ENCODE results near the gene CDH5.

The CDH5 gene

DNA sequence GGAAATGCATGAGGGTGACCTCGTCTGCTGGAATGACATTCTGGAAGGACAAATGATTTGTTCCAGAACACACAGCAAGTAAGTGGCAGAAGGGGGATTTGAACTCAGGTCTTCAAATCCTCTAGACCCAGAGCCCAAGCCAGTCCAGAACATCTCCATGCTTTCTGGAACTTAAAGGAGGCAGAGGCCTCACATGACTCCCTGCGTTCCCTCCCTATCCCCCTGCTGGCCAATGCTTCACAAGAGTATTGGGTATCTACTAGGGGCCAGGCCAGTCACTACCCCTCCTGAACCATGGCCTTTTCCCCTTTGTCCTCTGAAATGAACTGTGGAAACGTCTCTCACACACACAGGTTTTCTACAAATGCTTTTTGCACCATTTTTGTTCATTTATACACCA is 53.0 kb downstream of the CDH5 start:
- no peak for DNase-seq

DNA sequence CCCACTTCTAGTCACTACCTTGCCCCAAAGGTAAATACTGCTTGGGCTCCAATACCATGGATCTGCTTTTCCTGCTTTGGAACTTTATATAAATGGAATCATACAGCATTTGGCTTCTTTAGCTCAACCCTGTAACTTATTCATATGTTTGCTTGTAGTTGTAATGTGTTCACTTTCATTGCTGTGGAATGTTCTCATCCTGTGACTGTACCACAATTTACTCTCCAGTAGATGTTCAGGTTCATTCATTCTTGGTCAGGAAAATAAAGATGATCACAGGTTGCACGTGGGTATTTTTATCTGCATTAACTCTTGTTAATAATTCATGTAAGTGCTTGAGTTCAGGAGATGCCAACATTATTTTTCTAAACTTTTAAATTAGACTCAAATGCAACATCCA is 53.9 kb downstream of the CDH5 start:
- DNase-seq, result no peak

GRCh38 chr16:66421891-66422290 is 55.4 kb downstream of the CDH5 start:
- no peak for DNase-seq

DNA sequence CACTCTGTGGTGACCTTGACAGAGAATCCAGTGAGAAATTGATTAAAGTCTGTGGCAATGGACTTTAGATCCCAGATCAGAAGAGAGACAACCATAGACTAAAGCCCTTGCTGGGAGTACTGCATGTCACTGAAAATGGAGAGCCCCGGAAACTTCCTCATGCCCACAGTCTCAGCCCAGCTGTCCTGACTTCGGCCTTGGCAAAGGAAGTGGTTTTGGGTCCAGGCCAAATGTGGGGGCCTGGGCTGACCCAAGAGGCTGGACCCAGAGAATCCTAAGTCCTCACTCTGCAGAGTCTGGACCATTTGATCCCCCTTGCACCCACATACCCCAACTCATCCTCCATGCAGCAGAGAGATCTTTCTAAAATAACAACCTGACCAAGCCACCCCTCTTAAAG is 55.9 kb downstream of the CDH5 start:
- DNase-seq, result no peak

- no peak for DNase-seq
These were observed 56.7 kb downstream of the CDH5 start for GRCh38 chr16:66423177-66423576.

- DNase-seq, result no peak
These were observed 59.2 kb downstream of the CDH5 start for GRCh38 chr16:66425651-66426050.

GRCh38 chr16:66426112-66427035 is 59.9 kb downstream of the CDH5 start:
- DNase-seq, result no peak

DNA sequence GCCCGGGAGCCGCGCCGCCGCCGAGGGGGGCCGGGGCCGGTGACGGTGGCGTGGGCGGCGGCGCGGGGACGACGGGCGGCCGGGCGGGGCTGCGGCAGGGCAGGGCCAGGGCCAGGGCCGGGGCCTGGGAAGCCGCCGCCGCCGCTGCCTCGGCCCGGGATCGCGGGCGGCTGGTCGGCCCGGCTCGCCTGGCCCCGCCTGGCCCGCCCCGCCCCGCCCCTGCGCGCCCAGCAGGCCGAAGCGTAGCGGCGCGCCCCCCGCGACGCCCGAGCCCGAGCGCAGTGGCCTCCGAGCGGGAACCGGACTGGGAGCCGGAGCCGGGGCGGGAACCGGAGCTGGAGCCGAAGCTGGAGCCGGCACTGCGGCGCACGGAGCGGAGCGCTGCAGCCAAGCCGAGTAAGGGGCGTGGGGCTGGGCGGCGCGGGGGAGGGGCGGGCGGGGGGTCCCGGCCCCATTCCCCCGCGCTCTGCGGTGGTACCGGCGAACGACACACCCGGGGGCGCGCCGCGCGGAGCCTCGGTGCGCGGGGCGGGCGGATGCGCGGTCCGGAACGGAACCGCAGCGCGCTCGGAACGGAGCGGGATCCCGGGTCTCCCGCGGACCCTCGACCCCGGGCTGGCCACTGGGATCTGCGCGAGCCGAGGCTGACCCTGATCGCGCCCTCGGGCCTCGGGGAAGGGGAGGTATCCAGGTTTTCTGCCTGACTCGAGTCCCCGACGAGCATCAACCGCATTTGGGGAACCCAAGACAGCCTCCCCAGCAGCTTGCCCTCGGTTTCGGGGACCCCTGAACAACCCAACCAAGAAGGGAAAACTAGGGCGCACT is 60.8 kb downstream of the CDH5 start, which contains the start of gene BEAN1:
Gene BEAN1 (plus strand): TSS at position 260 of the 825 bp plus-strand sequence. CDS start 10,382 bp downstream, outside the sequence.
- no peak for DNase-seq

GRCh38 chr16:66427871-66428681 is 61.6 kb downstream of the CDH5 start:
- DNase-seq, result no peak

DNA sequence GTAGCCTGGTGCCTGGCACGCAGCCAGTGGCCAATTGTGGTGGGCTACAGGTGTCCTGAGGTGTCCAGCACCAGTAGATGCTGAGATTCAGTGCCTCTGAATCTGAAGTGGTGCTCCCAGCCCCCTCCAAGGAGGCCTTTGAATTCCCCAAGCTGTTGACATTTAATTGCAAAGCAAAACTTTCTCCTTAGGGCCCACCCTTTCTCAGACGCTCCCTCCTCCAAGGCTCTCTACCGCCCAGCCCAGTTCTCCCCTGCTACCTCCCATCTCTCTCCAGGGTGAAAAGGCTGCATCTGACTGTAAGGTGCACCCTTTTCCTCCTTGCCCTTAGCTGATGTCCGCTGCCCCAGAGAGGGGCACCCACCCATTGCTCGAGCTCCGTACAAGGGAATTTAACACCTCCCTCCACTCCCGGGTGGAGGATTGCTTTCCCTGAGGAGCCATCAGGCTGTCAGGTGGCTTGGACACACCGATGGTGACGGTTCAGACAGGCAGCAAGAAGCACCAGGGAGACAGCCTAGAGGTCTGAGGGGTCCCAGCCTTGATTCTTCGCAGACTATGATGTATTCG is 62.3 kb downstream of the CDH5 start:
- DNase-seq, result no peak

- no peak for DNase-seq
These were observed 62.9 kb downstream of the CDH5 start for GRCh38 chr16:66429290-66429962.

DNA sequence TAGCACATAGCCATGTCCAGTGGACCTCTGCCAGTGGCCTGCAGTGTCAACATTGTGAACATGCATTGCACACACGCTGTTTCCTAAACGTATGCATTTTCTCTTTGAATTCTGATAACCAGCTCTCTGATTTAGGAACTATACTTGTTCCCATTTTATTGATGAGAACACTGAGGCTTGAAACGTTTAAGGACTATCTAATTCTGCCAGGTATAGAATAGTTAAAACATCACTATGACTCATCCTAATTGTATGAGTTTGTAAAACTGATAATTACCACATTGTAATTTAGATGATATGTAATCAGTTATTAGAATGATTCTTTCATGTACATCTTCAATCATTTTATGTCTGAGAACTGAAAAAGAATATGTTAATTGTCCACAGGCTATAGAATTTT is 63.7 kb downstream of the CDH5 start:
- no peak for DNase-seq

GRCh38 chr16:66431760-66432159 is 65.3 kb downstream of the CDH5 start:
- no peak for DNase-seq

- DNase-seq, result no peak
These were observed 65.9 kb downstream of the CDH5 start for GRCh38 chr16:66432429-66432828.

GRCh38 chr16:66434619-66435430 is 68.3 kb downstream of the CDH5 start:
- no peak for DNase-seq

- DNase-seq, result no peak
These were observed 69.4 kb downstream of the CDH5 start for GRCh38 chr16:66435896-66436295.

DNA sequence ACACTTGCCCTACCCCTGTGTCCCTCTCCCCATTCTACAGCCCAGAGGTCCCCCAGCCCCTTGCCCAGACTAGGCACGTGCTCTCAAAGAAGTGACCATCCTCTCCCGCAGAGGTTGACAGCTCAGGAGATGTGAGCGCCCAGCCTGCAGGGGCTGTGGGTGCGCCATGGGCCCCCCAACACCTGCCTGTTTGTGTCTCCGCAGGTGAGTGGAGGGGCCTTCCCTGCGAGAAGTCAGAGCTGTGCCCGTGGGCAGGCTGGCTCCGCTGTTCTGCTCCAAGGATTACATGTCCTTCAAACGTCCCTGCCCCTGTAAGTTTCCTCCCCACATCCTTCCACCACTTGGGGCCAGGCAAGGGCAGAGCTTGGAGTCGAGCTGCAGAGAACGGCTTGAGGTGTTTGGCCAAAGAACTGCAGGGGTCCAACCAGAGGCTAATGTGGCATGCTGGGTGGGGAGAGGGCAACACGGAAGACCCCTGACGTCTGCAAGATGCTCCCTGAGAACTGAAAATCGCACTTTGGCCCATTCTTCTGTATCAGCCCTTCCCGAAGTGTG is 71.0 kb downstream of the CDH5 start:
- DNase-seq, result no peak

DNA sequence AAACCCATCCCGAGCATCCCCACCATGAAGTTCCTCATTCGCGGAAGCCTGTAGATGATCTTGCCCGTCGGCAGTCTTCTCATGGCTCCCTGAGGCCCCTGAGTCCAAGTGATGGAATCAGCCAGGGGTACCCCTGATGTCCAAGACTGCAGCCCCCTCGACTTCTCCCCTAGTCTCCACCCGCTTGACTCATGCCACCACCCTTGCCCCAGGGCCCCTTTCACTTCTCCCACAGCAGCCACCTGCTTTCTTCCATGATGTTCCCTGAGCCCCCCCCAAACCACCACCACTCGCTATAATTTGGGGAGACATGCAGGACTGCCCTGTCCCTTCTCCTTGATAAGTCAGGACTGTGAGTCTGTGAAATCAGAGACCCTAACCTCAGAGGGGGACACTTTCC is 72.0 kb downstream of the CDH5 start:
- DNase-seq, result no peak

- DNase-seq, result no peak
These were observed 72.7 kb downstream of the CDH5 start for GRCh38 chr16:66439051-66439730.

DNA sequence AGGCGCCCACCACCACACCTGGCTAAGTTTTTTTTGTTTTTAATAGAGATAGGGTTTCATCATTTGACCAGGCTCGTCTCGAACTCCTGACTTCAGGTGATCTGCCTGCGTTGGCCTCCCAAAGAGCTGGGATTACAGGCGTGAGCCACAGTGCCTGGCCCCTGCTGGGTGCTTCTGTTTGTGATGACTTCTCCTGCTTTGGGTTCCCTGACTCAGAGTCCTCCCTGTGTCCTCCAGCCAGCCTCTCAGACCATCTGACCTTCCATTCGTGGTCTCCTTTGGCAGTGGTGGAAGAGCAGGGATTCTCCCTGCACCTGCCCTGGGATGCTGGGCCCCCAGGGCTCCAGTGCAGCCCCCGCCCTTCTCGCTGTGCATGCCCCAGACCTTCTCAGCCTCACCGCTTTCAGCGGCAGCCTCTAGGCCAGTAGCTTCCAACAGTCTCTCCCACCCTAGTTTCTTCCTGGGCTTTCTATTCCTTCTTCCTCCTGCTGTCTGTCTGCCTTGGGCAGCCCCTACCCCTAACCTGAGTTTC is 73.8 kb downstream of the CDH5 start:
- no peak for DNase-seq

All from CD4-positive, alpha-beta T cell treated with Interferon alpha-2 for 1 hour (primary cell).